HG03097 (cell line): ENCODE data around the gene SSTR3.
A peak's percentile ranks its signal among the peaks of the same experiment; 100 is the strongest.
"Not testable (repeated sequence)": the region's sequence is repeated elsewhere in the genome, so short reads cannot be mapped to it uniquely, and the experiment has no call there.

Source experiments
- ATAC-seq: cut with Tn5 transposase; IDR thresholded peaks from one replicate; pipeline ENCODE4 v1.9.1; 2021; ENCODE audit not compliant: unreplicated experiment, low FRiP score

SSTR3 gene

GRCh38 chr22:37213218-37213855, 1.1 kb upstream of the SSTR3 start:
- no peak for ATAC-seq

- no peak for ATAC-seq
Observed at GRCh38 chr22:37211866-37212173, 457 bp downstream of the SSTR3 start.

GRCh38 chr22:37211075-37211865, 1.0 kb downstream of the SSTR3 start:
- ATAC-seq = no peak

- no peak for ATAC-seq
Observed at GRCh38 chr22:37210041-37210803, 2.1 kb downstream of the SSTR3 start.

GRCh38 chr22:37209140-37209845, 3.0 kb downstream of the SSTR3 start:
- no peak for ATAC-seq

- ATAC-seq = no peak
Observed at GRCh38 chr22:37208401-37209139, 3.7 kb downstream of the SSTR3 start.

GRCh38 chr22:37207981-37208380, 4.3 kb downstream of the SSTR3 start:
- ATAC-seq = no peak

- ATAC-seq = no peak
Observed at GRCh38 chr22:37206841-37207821, 5.1 kb downstream of the SSTR3 start.

GRCh38 chr22:37206118-37206840, 6.0 kb downstream of the SSTR3 start:
- no peak for ATAC-seq

- no peak for ATAC-seq
Observed at GRCh38 chr22:37205046-37205445, 7.2 kb downstream of the SSTR3 start.

GRCh38 chr22:37204045-37204655, 8.1 kb downstream of the SSTR3 start:
- ATAC-seq = no peak

- ATAC-seq = no peak
Observed at GRCh38 chr22:37203354-37204044, 8.8 kb downstream of the SSTR3 start.

GRCh38 chr22:37202716-37203115, 9.6 kb downstream of the SSTR3 start:
- ATAC-seq = no peak

GRCh38 chr22:37202001-37202555, 10.2 kb downstream of the SSTR3 start:
- no peak for ATAC-seq

GRCh38 chr22:37201443-37201820, 10.8 kb downstream of the SSTR3 start:
- ATAC-seq = not testable (repeated sequence)

- ATAC-seq = no peak
Observed at GRCh38 chr22:37199760-37200108, 12.5 kb downstream of the SSTR3 start.

- peak; percentile 93 for ATAC-seq
Observed at GRCh38 chr22:37199103-37199759, 13.0 kb downstream of the SSTR3 start.
